Measurements from ENCODE around the gene TRIM72. TPM values are rescaled to one million over a fixed set of nuclear protein-coding genes. Genes with fewer than 3 reads are reported as not detected.

Gene TRIM72
- total and polyA plus RNA-seq, 2 donors (not counting 3 experiments of a cell fraction or from before 2014, with no cell fraction given) = not detected

GRCh38 chr16:31273187-31273586 lies 59.3 kb downstream of the TRIM72 start:
- ChIA-PET CTCF (interaction anchor here (1.1 kb wide), 1 partner anchor 58 kb away, joined by 4 read pairs; no protein-coding TSS in a partner anchor), POLR2A (no interaction called here)
- TF ChIP-seq MYC (IDR thresholded peaks at IDR 0.05; ENCODE audit: low read depth, low read length) (no peak), POLR2A (IDR thresholded peaks at IDR 0.05; ENCODE audit: low read depth, low read length) (no peak), CTCF (IDR thresholded peaks at IDR 0.05; ENCODE audit: extremely low read depth in 1 of 2, insufficient read depth in 1 of 2, low read depth in 1 of 2, low read length in 2 of 2) (no peak), FOS (IDR thresholded peaks at IDR 0.05; ENCODE audit: borderline replicate concordance, insufficient read depth, low read length) (no peak), JUN (IDR thresholded peaks at IDR 0.05; ENCODE audit: borderline replicate concordance, insufficient read depth, insufficient read length, low read depth) (no peak), EZH2 (IDR thresholded peaks at IDR 0.05; ENCODE audit: borderline replicate concordance, low read depth, low read length, severe bottlenecking) (no peak), POLR2AphosphoS5 (IDR thresholded peaks at IDR 0.05; ENCODE audit: insufficient read depth, low read depth, low read length) (no peak), GATA2 (IDR thresholded peaks at IDR 0.05; ENCODE audit: insufficient read depth, insufficient read length, low read depth, low read length) (no peak)
- TF ChIP-seq, protein P1, sequence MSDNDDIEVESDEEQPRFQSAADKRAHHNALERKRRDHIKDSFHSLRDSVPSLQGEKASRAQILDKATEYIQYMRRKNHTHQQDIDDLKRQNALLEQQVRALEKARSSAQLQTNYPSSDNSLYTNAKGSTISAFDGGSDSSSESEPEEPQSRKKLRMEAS (IDR thresholded peaks at IDR 0.05; ENCODE audit: insufficient read depth, insufficient read length) = no peak
- Histone ChIP-seq H3K9ac (replicated peaks; ENCODE audit: extremely low read depth, insufficient read depth, low read length) (no peak overlapping the region), H3K4me3 (replicated peaks in 1 of 3; ENCODE audit: insufficient read depth in 1 of 3, low read depth in 1 of 3, low read length in 3 of 3) (no peak overlapping the region), H2AFZ (ENCODE audit: low read depth, low read length) (no peak overlapping the region), H3K4me2 (ENCODE audit: insufficient read depth, low read length) (no peak overlapping the region), H3K9me1 (replicated peaks; ENCODE audit: control insufficient read depth, extremely low read depth, insufficient read depth, low read length) (no peaks in the 10 kb centered on the region), H3K27me3 (ENCODE audit: control insufficient read depth in 2 of 2, insufficient read depth in 2 of 2, low read length in 2 of 2) (no peaks in the 10 kb centered on the region), H3K79me2 (ENCODE audit: control insufficient read depth, insufficient read depth, low read length) (no peaks in the 10 kb centered on the region), H3K4me1 (ENCODE audit: control insufficient read depth, extremely low read depth, insufficient read depth, low read length) (no peaks in the 10 kb centered on the region), H4K20me1 (replicated peaks; ENCODE audit: control insufficient read depth, extremely low read depth, insufficient read depth, low read length) (no peaks in the 10 kb centered on the region), H3K9me3 (replicated peaks; ENCODE audit: control insufficient read depth, insufficient read depth, low read length) (no peaks in the 10 kb centered on the region), H3K27ac (ENCODE audit: insufficient read depth, low read depth, low read length) (no peak overlapping the region), H3K36me3 (ENCODE audit: control insufficient read depth in 2 of 2, extremely low read depth in 1 of 2, insufficient read depth in 2 of 2, low read length in 2 of 2) (no peaks in the 10 kb centered on the region)
- intact Hi-C loops (cut with micrococcal nuclease) (no loop called here), dilution Hi-C loops (cut with MboI; ENCODE audit: extremely low pct_ligation_motif_present, low sequenced_read_pairs) (no loop called here)
- DNase-seq (ENCODE audit: low read depth, low spot score) (no peak), FAIRE-seq (no peak)
- BruUV-seq (replicated peaks) = no TSS peak

Measured in endothelial cell of umbilical vein (primary cell).